Fibroblast of villous mesenchyme (primary cell): ENCODE results near the gene UBALD1. TPM values are rescaled to one million over a fixed set of nuclear protein-coding genes. Genes with fewer than 3 reads are reported as not detected.
"Not testable (repeated sequence)": the region's sequence is repeated elsewhere in the genome, so short reads cannot be mapped to it uniquely, and the experiment has no call there.

ENCODE experiments used
- DNase-seq: peaks from one replicate; pipeline ENCODE4 v3.0.0-alpha.2; 2010; ENCODE audit warnings: low read depth
- H3K4me3 ChIP-seq: 2 replicates; pipeline ENCODE4 v1.5.1; 2011; ENCODE audit warnings: low read depth, mild to moderate bottlenecking, low read length
- total RNA-seq: library from RNA; depleted of rRNA; stranded (reverse); fragments of >200 nt; gene quantifications from 2 replicates; pipeline ENCODE4 v1.2.3, GENCODE V29; 2012
- TF ChIP-seq, protein P1 (sequence below): IDR thresholded peaks from 2 replicates; pipeline ENCODE4 v1.5.1; 2012; ENCODE audit warnings: low read depth, mild to moderate bottlenecking, low read length; ENCODE audit not compliant: insufficient read depth

The UBALD1 gene
- total RNA-seq, 1 donor: 6.9 TPM

DNA sequence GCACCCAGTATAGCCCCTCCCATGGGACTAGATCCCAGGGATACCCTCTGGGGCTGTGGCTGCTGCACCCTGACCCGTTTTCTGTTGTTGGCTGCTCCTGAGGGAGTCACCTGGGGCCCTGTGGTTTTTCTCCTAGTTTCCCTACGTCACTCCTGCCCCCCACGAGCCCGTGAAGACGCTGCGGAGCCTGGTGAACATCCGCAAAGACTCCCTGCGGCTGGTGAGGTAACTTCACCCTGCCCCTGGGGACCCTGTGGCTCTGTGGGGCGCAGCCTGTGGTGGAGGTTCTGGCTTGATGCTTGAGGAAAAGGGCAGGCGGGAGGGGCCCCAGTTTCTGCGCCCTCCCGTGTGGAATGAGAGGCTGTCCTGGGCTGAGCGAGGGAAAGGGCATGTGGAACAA is 37.1 kb upstream of the UBALD1 start:
- TF ChIP-seq, protein P1, sequence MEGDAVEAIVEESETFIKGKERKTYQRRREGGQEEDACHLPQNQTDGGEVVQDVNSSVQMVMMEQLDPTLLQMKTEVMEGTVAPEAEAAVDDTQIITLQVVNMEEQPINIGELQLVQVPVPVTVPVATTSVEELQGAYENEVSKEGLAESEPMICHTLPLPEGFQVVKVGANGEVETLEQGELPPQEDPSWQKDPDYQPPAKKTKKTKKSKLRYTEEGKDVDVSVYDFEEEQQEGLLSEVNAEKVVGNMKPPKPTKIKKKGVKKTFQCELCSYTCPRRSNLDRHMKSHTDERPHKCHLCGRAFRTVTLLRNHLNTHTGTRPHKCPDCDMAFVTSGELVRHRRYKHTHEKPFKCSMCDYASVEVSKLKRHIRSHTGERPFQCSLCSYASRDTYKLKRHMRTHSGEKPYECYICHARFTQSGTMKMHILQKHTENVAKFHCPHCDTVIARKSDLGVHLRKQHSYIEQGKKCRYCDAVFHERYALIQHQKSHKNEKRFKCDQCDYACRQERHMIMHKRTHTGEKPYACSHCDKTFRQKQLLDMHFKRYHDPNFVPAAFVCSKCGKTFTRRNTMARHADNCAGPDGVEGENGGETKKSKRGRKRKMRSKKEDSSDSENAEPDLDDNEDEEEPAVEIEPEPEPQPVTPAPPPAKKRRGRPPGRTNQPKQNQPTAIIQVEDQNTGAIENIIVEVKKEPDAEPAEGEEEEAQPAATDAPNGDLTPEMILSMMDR: no peak
- no peak for DNase-seq
- H3K4me3 ChIP-seq: no peak overlapping the region

DNA sequence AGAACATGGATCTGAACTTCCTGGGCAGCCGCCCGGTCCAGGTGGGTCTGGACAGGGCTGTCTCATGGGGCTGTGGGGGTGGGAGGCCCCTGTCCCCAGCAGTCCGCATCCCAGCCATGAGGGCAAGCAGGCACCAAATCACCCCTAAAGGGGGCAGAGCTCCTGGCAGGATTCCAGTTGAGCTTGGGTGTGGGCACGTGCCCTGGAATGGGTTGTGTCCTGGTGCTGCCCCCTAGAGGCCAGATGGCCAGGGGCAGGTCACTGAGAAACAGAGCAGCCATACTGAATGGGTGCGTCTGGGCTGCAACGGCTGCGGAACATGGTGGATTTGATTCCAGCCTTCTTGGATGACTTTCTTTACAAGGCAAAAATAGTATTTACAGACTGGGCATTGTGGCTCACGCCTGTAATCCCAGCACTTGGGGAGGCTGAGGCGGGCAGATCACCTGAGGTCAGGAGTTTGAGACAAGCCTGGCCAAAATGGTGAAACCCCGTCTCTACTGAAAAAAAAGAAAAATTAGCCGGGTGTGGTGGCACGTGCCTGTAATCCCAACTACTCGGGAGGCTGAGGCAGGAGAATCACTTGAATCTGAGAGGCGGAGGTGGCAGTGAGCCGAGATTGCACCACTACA is 35.9 kb upstream of the UBALD1 start:
- TF ChIP-seq, protein P1: peak; percentile 75
- H3K4me3 ChIP-seq: not testable (repeated sequence)
- peak; percentile 66 for DNase-seq

DNA sequence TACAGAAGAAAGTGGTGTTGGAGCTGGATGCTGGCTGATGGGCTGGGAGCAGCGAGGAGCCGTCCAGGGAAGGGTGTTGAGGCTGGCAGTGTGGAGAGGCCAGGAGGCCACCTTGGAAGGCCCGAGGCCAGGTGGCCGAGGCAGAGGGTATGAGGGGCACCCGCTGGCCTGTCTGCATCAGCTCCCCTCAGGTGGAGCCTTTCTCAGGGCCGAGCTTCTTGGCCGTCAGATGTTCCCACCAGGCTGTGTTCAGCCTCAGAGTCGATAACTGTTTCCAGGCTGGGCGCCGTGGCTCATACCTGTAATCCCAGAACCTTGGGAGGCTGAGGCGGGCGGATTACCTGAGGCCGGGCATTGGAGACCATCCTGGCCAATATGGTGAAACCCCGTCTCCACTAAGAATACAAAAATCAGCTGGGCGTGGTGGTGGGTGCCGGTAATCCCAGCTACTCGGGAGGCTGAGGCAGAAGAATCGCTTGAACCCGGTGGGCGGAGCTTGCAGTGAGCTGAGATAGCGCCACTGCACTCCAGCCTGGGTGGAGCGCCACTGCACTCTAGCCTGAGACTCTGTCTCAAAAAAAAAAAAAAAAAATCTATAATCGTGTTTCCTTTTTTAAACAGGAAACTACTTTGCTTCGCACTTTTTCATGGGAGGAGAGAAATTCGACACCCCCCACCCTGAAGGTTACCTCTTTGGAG is 35.2 kb upstream of the UBALD1 start:
- H3K4me3 ChIP-seq: no peak overlapping the region
- no peak for DNase-seq
- TF ChIP-seq, protein P1: no peak

DNA sequence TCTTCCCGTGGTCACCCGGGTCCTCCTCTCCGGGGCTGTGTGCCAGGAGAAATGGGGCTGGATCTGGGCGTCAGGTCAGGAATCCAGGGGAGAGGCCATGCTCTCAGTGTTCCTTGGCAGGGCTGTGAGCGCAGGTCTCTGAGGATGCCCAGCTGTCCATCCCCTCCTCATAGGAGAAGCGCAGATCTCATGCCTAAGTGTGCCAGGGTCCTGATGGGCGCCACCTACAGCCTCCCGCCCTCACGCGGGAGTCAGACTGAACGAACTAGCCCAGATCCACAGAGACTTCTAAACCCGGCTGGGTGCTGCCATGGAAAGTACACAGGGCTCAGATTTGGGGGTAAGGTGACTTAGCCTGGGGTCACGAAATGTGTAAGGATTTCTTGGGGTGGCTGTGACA is 34.2 kb upstream of the UBALD1 start:
- TF ChIP-seq, protein P1: no peak
- no peak for DNase-seq
- H3K4me3 ChIP-seq: no peak overlapping the region

DNA sequence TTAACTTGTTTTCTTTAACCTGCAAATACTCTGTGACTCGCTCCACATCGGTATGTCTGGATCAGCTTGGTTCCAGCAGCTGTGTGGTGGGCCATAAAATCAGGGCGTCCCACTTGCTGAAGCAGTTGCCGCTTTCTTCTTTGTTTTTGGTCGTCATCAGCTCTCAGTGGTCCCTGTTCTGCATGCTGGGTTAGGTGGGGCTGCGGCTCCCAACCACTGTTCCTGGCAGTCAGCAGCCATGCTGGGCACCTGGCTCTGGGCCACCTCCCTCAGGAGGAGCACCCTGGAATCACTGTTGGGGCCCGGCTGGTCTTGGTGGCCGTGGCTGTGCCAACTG is 32.9 kb upstream of the UBALD1 start:
- DNase-seq: no peak
- no peak overlapping the region for H3K4me3 ChIP-seq
- TF ChIP-seq, protein P1: no peak

DNA sequence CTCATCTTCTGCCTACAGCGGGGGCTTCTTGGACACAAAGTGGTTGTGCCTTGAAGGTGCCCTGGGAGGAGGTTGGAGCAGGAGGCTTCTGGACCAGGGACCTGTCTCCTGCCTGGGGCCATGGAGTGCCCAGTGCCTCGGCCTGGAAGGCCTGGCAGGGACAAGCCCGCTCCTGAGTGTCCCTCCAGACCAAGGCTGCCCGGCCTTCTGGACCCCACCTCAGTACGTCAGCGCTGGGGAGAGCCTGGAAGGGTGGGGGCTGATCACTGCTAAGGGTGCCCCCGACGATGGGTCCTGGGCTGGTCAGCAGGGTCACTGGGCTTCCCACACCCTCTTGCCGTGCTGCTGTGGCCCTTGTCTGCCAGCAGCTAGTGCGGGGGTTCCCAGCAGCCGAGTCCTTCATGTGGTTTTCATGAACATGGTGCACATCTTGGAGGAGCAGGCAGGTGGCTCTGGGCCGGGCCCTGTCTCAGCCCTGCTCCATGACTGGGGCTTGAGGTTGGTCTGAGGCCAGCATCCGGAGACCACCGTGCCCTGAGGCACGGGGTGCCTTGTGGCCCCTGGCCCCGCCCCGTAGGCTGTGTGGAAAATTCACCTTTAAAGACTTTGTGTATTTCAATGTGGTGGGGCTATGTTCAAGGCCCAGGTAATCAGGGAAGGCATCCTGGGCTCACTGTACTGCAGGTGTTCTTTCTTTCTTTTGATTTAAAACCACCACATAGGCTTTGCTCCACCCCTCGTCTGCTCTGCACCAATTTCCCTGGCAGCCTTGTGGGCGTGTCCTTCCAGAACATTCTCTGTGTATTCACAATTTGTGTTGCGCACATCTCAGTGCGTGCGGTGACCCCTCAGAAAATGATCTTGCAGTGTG is 32.3 kb upstream of the UBALD1 start:
- H3K4me3 ChIP-seq: no peak overlapping the region
- no peak for DNase-seq
- TF ChIP-seq, protein P1: no peak
